ENCODE data around the gene DNAJC15.

DNAJC15 gene

GRCh38 chr13:43134868-43135267 lies 111.5 kb downstream of the DNAJC15 start:
- Histone ChIP-seq H3K27ac (no peak overlapping the region), H3K9me3 (ENCODE audit: severe bottlenecking) (no peaks in the 10 kb centered on the region), H3K27me3 (ENCODE audit: insufficient read depth, low read depth, severe bottlenecking) (no peaks in the 10 kb centered on the region), H3K4me3 (ENCODE audit: low read depth, low read length) (no peak overlapping the region), H3K36me3 (no peaks in the 10 kb centered on the region)
- no peak for DNase-seq
- TF ChIP-seq CTCF (IDR thresholded peaks at IDR 0.05; ENCODE audit: low read depth, low read length) = no peak

GRCh38 chr13:43135516-43135915 lies 112.1 kb downstream of the DNAJC15 start:
- DNase-seq = no peak
- Histone ChIP-seq H3K9me3 (ENCODE audit: severe bottlenecking) (no peaks in the 10 kb centered on the region), H3K27ac (no peak overlapping the region), H3K36me3 (no peaks in the 10 kb centered on the region), H3K27me3 (ENCODE audit: insufficient read depth, low read depth, severe bottlenecking) (no peaks in the 10 kb centered on the region), H3K4me3 (ENCODE audit: low read depth, low read length) (no peak overlapping the region)
- no peak for TF ChIP-seq CTCF (IDR thresholded peaks at IDR 0.05; ENCODE audit: low read depth, low read length)

- H3K27me3 ChIP-seq (ENCODE audit: insufficient read depth, low read depth, severe bottlenecking) = no peaks in the 10 kb centered on the region
- no peaks in the 10 kb centered on the region for H3K36me3 ChIP-seq
- DNase-seq = no peak
- TF ChIP-seq CTCF (IDR thresholded peaks at IDR 0.05; ENCODE audit: low read depth, low read length) = no peak
- no peaks in the 10 kb centered on the region for H3K9me3 ChIP-seq (ENCODE audit: severe bottlenecking)
- H3K4me3 ChIP-seq (ENCODE audit: low read depth, low read length) = no peak overlapping the region
- H3K27ac ChIP-seq = no peak overlapping the region
Measured at GRCh38 chr13:43136920-43137575, 113.7 kb downstream of the DNAJC15 start.

DNA sequence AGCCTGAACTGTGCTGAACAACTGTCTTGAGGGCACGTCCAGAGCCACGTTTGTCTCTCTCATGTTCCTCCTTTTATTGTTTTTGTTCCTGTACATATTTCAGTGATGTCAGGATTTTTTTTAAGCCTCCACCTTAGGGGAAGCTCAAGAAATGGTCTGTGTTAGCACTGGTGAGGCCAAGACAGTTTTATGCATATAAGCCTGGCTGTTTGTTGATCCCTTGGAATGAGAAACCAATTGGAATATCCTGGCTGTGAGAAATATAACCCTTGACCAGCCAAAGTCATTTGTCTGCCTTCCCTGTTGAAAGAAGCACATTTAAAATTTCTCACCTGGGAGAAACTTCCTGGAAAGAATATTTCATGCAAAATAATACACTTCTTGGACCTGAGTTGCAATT lies 115.8 kb downstream of the DNAJC15 start:
- no peak for TF ChIP-seq CTCF (IDR thresholded peaks at IDR 0.05; ENCODE audit: low read depth, low read length)
- no peak overlapping the region for H3K27ac ChIP-seq
- no peaks in the 10 kb centered on the region for H3K9me3 ChIP-seq (ENCODE audit: severe bottlenecking)
- H3K36me3 ChIP-seq = no peaks in the 10 kb centered on the region
- H3K27me3 ChIP-seq (ENCODE audit: insufficient read depth, low read depth, severe bottlenecking) = no peaks in the 10 kb centered on the region
- H3K4me3 ChIP-seq (ENCODE audit: low read depth, low read length) = no peak overlapping the region
- no peak for DNase-seq

GRCh38 chr13:43139921-43140320 lies 116.5 kb downstream of the DNAJC15 start:
- no peak for TF ChIP-seq CTCF (IDR thresholded peaks at IDR 0.05; ENCODE audit: low read depth, low read length)

GRCh38 chr13:43140985-43141384 lies 117.6 kb downstream of the DNAJC15 start:
- Histone ChIP-seq H3K4me3 (ENCODE audit: low read depth, low read length) (no peak overlapping the region), H3K27ac (no peak overlapping the region), H3K27me3 (ENCODE audit: insufficient read depth, low read depth, severe bottlenecking) (no peaks in the 10 kb centered on the region)

More at GRCh38 chr13:43139921-43140320, 116.5 kb downstream of the DNAJC15 start:
- Histone ChIP-seq H3K27ac (no peak overlapping the region), H3K9me3 (ENCODE audit: severe bottlenecking) (no peaks in the 10 kb centered on the region), H3K36me3 (no peaks in the 10 kb centered on the region), H3K4me3 (ENCODE audit: low read depth, low read length) (no peak overlapping the region), H3K27me3 (ENCODE audit: insufficient read depth, low read depth, severe bottlenecking) (no peaks in the 10 kb centered on the region)
- no peak for DNase-seq

More at GRCh38 chr13:43140985-43141384, 117.6 kb downstream of the DNAJC15 start:
- Histone ChIP-seq H3K36me3 (no peaks in the 10 kb centered on the region), H3K9me3 (ENCODE audit: severe bottlenecking) (no peaks in the 10 kb centered on the region)
- TF ChIP-seq CTCF (IDR thresholded peaks at IDR 0.05; ENCODE audit: low read depth, low read length) = no peak
- no peak for DNase-seq
